AG04449 (cell line): ENCODE data around the gene TRIM63.
A peak's percentile ranks its signal among the peaks of the same experiment; 100 is the strongest.

Source experiments
- CTCF ChIA-PET: fragments of 350-600 bp; formaldehyde crosslinking; extraction: SDS; loops from one replicate; lab custom pipeline; 2021; ENCODE audit warnings: antibody characterized with exemption; lab: Yijun Ruan, JAX
- POLR2A ChIA-PET: fragments of 400-600, 350-600 bp; formaldehyde crosslinking; extraction: SDS; loops from one replicate; lab custom pipeline; 2020; ENCODE audit warnings: antibody characterized with exemption, inconsistent platforms; lab: Yijun Ruan, JAX
- DNase-seq: peaks from one replicate; pipeline ENCODE4 v3.0.0-alpha.2; 2010; ENCODE audit warnings: low read depth, low spot score
- H3K4me3 ChIP-seq: 2 replicates; pipeline ENCODE4 v1.5.1; 2011; ENCODE audit warnings: low read depth, mild to moderate bottlenecking, control low read depth, low read length
- TF ChIP-seq, protein P1 (sequence below): IDR thresholded peaks from one replicate; pipeline ENCODE4 v1.5.1; 2011; ENCODE audit warnings: mild to moderate bottlenecking, moderate library complexity, low read length, control low read depth, inconsistent platforms; ENCODE audit not compliant: insufficient read depth; ENCODE audit errors: missing control alignments

The TRIM63 gene

DNA sequence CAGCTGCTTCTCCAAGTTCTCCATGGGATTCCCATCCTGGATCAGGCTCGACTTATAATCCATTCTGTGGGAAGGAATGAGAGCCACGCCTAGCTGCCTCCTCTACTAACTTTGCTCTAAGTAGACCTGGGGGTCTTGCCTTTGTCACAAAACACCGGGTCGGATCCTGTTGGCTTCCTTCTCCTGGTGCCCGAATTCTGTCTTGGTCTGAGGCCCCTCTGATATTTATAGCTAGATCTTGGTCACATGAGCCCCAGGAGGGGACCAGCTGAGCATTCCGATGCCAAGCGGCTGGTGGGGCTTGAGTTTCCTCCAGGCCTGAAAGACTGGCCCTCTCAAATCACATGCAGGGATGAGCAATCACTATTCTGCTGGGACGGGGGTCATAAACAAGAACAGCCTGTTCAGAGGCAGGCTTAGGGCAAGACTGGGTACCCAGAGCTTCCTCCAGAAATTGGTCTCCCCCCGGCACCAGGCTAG lies at the start of gene TRIM63:
Gene TRIM63 (minus strand): TSS at position 199 of the 480 bp plus-strand sequence. CDS start 136 bp downstream, at position 63.
- DNase-seq: no peak
- POLR2A ChIA-PET: no interaction called here
- TF ChIP-seq, protein P1, sequence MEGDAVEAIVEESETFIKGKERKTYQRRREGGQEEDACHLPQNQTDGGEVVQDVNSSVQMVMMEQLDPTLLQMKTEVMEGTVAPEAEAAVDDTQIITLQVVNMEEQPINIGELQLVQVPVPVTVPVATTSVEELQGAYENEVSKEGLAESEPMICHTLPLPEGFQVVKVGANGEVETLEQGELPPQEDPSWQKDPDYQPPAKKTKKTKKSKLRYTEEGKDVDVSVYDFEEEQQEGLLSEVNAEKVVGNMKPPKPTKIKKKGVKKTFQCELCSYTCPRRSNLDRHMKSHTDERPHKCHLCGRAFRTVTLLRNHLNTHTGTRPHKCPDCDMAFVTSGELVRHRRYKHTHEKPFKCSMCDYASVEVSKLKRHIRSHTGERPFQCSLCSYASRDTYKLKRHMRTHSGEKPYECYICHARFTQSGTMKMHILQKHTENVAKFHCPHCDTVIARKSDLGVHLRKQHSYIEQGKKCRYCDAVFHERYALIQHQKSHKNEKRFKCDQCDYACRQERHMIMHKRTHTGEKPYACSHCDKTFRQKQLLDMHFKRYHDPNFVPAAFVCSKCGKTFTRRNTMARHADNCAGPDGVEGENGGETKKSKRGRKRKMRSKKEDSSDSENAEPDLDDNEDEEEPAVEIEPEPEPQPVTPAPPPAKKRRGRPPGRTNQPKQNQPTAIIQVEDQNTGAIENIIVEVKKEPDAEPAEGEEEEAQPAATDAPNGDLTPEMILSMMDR: no peak
- CTCF ChIA-PET: interaction anchor here (1.4 to 4.0 kb wide), 2 partner anchors 34 to 77 kb away, joined by 3 to 14 read pairs; no protein-coding TSS in a partner anchor
- no peak within 1 kb of the TSS for H3K4me3 ChIP-seq

DNA sequence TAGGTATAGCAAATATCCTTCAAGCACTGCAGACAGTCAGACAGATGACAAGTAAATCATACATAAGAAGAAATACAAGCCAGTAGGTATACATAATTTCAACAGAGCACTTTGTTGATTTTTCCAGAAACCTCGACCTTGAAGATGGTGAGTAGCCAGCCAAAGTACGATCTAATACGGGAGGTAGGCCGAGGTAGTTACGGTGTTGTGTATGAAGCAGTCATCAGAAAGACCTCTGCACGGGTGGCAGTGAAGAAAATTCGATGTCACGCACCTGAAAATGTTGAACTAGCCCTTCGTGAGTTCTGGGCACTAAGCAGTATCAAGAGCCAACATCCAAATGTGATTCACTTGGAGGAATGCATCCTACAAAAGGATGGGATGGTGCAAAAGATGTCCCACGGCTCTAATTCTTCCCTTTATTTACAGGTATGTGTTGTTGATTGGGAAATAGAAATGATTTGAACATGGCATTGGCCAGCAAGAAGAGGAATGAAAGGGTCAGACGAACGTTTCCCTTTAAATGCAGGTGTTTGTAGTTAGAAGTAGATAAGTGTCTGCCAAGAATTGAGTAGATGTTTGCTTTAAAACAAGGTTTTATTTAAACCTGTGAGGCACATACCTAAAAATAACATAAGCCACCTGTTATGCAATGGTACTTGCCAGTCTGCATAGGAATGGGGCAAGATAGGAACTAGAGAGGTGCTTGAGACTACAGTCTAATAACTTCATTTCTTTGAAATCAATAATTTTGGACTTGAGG lies 46.9 kb upstream of the TRIM63 start:
- POLR2A ChIA-PET: no interaction called here
- DNase-seq: no peak
- TF ChIP-seq, protein P1: no peak
- H3K4me3 ChIP-seq: no peak overlapping the region
- CTCF ChIA-PET: interaction anchor here (0.8 to 3.4 kb wide), 9 partner anchors 8 to 120 kb away, joined by 3 to 28 read pairs (median 6); partner anchors contain the start of genes CEP85 and ZNF593

DNA sequence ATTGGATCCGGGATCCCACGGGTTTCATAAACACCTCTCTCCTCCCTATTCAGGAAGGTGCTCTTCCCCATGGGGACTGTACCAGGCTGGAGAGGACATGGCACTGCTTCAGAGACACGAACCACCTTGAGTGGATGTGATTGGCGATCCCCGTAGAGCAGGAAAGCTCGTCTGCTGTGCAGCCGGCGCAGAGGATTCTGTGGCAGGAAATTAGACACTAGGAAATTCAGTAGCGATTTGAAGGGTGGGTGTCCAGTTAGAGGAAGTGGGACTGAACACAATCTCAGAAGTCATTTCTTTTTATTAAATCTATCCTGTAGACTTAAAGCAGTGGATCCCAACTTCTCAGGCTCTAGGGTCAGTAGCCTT lies 45.0 kb upstream of the TRIM63 start:
- TF ChIP-seq, protein P1: no peak
- no peak for DNase-seq
- POLR2A ChIA-PET: no interaction called here
- CTCF ChIA-PET: interaction anchor here (0.6 to 3.4 kb wide), 7 partner anchors 10 to 122 kb away, joined by 3 to 28 read pairs (median 4); partner anchors contain the start of genes CEP85 and ZNF593
- H3K4me3 ChIP-seq: peak overlapping the region; percentile 97

DNA sequence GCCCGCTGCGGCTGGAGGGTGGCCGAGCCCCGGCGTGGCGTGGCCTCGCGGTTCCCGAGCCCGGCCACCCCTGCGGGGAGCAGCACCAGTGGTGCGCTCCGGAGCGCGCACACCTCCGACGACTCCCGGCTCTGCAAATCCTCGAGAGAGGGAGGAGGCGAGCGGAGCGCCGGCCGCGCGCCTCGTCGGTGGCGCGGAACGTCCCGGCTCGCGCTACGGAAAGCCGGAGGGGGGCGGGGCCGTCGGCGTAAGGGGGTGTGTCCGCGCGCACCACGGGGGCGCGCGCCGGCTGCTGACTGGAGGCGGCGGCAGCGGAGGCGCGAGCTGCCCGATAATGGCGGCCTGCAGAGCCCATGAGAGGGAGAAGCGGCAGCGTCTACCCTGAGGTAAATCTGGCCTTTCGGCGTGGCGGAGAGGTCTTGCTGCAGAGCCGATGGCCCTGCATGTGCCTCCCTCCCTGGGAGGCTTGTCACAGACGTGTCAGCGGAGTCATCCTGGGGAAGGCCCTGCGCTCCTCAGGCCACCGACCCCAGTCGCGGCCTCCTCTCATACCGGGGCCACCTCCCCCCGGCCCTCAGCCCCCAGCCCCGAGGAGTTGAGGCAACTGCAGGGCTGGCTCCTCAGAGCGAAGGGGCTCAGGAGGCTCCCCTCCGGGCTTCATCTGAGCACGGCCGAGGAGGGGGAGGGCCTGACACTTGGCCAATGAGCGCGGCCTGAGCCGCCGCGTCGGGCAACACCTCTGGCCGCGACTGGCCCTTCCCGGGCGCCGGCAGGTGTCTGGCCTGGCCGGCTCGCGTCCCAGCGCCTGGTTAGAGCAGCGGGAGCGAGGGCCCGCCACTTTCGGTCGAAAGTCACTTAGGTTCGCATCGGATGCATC lies 44.3 kb upstream of the TRIM63 start, which contains the start of gene PDIK1L:
Gene PDIK1L (plus strand): TSS at position 295 of the 877 bp plus-strand sequence. CDS start 2,485 bp downstream, outside the sequence.
- CTCF ChIA-PET: interaction anchor here (1.8 to 3.4 kb wide), 4 partner anchors 10 to 123 kb away, joined by 4 to 28 read pairs (median 10); partner anchors contain the start of gene CEP85
- TF ChIP-seq, protein P1: no peak
- H3K4me3 ChIP-seq: peak within 1 kb of the TSS; percentile 97
- peak; percentile 59 for DNase-seq
- POLR2A ChIA-PET: interaction anchor here (0.7 to 1.1 kb wide), 4 partner anchors 9 to 58 kb away, joined by 3 to 9 read pairs (median 4); partner anchors contain the start of gene ZNF593

DNA sequence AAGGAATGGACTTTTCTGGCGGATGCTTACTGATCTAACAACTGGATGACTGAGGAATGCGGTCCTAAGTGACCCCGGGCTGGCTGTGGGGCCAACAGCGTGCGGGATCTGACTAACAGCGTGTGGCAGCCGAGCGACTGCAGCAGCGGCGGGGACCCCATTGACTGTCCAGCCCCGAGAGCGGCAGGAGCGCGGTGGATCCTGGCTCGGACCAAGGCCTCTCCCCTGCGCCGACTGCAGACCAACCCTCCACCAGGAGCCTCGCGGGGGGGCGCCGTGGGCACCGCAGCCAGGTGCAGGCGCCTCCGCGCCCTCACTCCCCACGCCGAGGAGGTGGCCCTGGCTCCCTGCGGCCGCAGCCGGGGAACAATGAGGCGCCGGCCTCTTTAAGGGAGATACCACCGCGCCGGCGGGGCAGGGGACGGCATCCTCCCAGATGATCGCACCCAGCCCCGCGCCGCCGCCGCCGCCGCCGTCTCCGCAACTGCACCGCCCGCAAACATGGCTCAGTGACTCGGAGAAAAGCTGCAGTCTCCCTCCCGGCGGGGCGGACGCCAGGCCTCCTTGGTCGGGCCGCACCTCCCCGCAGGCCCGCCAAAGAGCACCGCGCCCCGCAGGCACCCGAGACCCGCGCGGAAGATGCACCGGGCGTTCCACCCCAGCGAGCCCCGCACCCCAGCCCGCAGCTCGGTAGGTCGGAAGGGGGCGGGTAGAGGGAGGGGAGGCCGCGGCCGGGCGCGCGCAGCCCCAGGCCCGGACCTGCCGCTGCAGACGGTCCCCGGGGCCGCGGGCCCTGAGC lies 43.5 kb upstream of the TRIM63 start:
- ChIA-PET POLR2A (interaction anchor here (1.0 to 1.1 kb wide), 3 partner anchors 8 to 59 kb away, joined by 3 to 9 read pairs (median 4); partner anchors contain the start of gene ZNF593), CTCF (interaction anchor here (1.0 to 14.0 kb wide), 5 partner anchors 10 to 54 kb away, joined by 4 to 360 read pairs (median 14); no protein-coding TSS in a partner anchor)
- peak overlapping the region; percentile 97 for H3K4me3 ChIP-seq
- TF ChIP-seq, protein P1: no peak
- no peak for DNase-seq
